Activated gamma-delta T cell (primary cell): ENCODE data around the gene DNASE1.
"Not testable (repeated sequence)": the region's sequence is repeated elsewhere in the genome, so short reads cannot be mapped to it uniquely, and the experiment has no call there.

Experiments
- DNase-seq: peaks from one replicate; lab custom pipeline; 2025; lab: John Stamatoyannopoulos, UW

Gene DNASE1

GRCh38 chr16:3641801-3642396 lies 12.6 kb upstream of the DNASE1 start:
- no peak for DNase-seq

GRCh38 chr16:3642397-3643094 lies 11.9 kb upstream of the DNASE1 start:
- DNase-seq = no peak

- no peak for DNase-seq
These were observed 11.3 kb upstream of the DNASE1 start for GRCh38 chr16:3643095-3643730.

- DNase-seq = no peak
These were observed 9.4 kb upstream of the DNASE1 start for GRCh38 chr16:3645108-3645503.

- DNase-seq = no peak
These were observed 8.8 kb upstream of the DNASE1 start for GRCh38 chr16:3645504-3646347.

GRCh38 chr16:3646348-3646920 lies 8.1 kb upstream of the DNASE1 start:
- DNase-seq = no peak

- no peak for DNase-seq
These were observed 3.7 kb upstream of the DNASE1 start for GRCh38 chr16:3650631-3651265.

GRCh38 chr16:3651461-3652372 lies 2.8 kb upstream of the DNASE1 start:
- no peak for DNase-seq

GRCh38 chr16:3652373-3653195 lies 1.9 kb upstream of the DNASE1 start:
- no peak for DNase-seq

GRCh38 chr16:3655030-3655395 lies 522 bp downstream of the DNASE1 start:
- DNase-seq = no peak

GRCh38 chr16:3655396-3656159 lies 1.1 kb downstream of the DNASE1 start:
- no peak for DNase-seq

GRCh38 chr16:3656160-3656490 lies 1.6 kb downstream of the DNASE1 start:
- not testable (repeated sequence) for DNase-seq

GRCh38 chr16:3656491-3657468 lies 2.3 kb downstream of the DNASE1 start:
- no peak for DNase-seq

- no peak for DNase-seq
These were observed 4.8 kb downstream of the DNASE1 start for GRCh38 chr16:3659251-3659650.

- no peak for DNase-seq
These were observed 6.8 kb downstream of the DNASE1 start for GRCh38 chr16:3661311-3661710.

- no peak for DNase-seq
These were observed 7.4 kb downstream of the DNASE1 start for GRCh38 chr16:3661922-3662321.

GRCh38 chr16:3662601-3663000 lies 8.1 kb downstream of the DNASE1 start:
- no peak for DNase-seq
